H1 (cell line): ENCODE results near the gene LIPE. TPM values are rescaled to one million over a fixed set of nuclear protein-coding genes. Genes with fewer than 3 reads are reported as not detected.

Experiments used
- ASH2L ChIP-seq: fragments of 200-600, 300-600 bp; sonication (generic); IDR thresholded peaks from one replicate; pipeline ENCODE4 v1.7.1; 2017; ENCODE audit warnings: low read length
- CHD1 ChIP-seq: IDR thresholded peaks from 2 replicates; pipeline ENCODE4 v1.6.1; 2012; ENCODE audit warnings: low read depth, low read length, improper control_type of control experiment
- EP300 ChIP-seq, 2 experiments: IDR thresholded peaks; 1 replicate in 1 of 2; 2 replicates in 1 of 2; pipeline ENCODE4 v1.6.1; 2011 to 2012; ENCODE audit warnings: low read depth in 2 of 2, low read length in 2 of 2, mild to moderate bottlenecking in 2 of 2, borderline replicate concordance in 1 of 2, inconsistent platforms in 1 of 2, moderate library complexity in 1 of 2
- RBBP5 ChIP-seq: IDR thresholded peaks from 2 replicates; pipeline ENCODE4 v1.7.1; 2012; ENCODE audit warnings: low read depth, mild to moderate bottlenecking, inconsistent platforms, low read length, moderate library complexity, borderline replicate concordance
- SAP30 ChIP-seq: fragments of 300-600 bp; sonication (generic); IDR thresholded peaks from 2 replicates; pipeline ENCODE4 v1.7.1; 2012; ENCODE audit warnings: low read length, moderate library complexity, mild to moderate bottlenecking, inconsistent platforms; ENCODE audit not compliant: insufficient read depth, insufficient replicate concordance
- SIRT6 ChIP-seq: IDR thresholded peaks from one replicate; pipeline ENCODE4 v1.7.1; 2012; ENCODE audit warnings: low read length, inconsistent platforms
- TBP ChIP-seq: IDR thresholded peaks from 2 replicates; pipeline ENCODE4 v1.6.1; 2011; ENCODE audit warnings: low read depth, low read length, improper control_type of control experiment
- polyA plus RNA-seq, 7 experiments: library from polyadenylated mRNA; depleted of rRNA in 3 of 7; stranded (reverse) in 5 of 7; unstranded in 2 of 7; fragments of >200 nt in 5 of 7; fragments of 200-250 nt in 2 of 7; gene quantifications; 1 replicate in 5 of 7; 2 replicates in 1 of 7; 4 replicates in 1 of 7; pipeline versions ENCODE4 v1.2.1 to v1.2.3, GENCODE V29; 2011 to 2013; ENCODE audit warnings: missing spikeins in 2 of 7, mixed read lengths in 2 of 7
- total RNA-seq: library from RNA; stranded (reverse); fragmentation: NEBNext Ultra II Directional; extraction: Animal tissue kit (Norgen Biotek cat#: 25700); gene quantifications from 2 replicates; pipeline ENCODE4 v1.2.1, GENCODE V29; 2021

LIPE gene
- total and polyA plus RNA-seq, 2 of the 8 experiments (the other 6 are each of a cell fraction or from before 2014, with no cell fraction given) = 8.7 to 15.9 TPM

GRCh38 chr19:42472402-42473147 is 45.4 kb upstream of the LIPE start (continued):
- no peak for TF ChIP-seq RBBP5
- TF ChIP-seq TBP = no peak
- no peak for TF ChIP-seq ASH2L
- TF ChIP-seq CHD1 = no peak
- no peak for TF ChIP-seq SAP30
- no peak for TF ChIP-seq EP300 (IDR thresholded peaks at IDR 0.05; ENCODE audit: borderline replicate concordance in 1 of 2, low read depth in 2 of 2, low read length in 2 of 2)
- no peak for TF ChIP-seq SIRT6
